Smooth muscle cell (in vitro differentiated cells): ENCODE results near the gene SEMA3C. TPM values are rescaled to one million over a fixed set of nuclear protein-coding genes. Genes with fewer than 3 reads are reported as not detected.

Experiments used
- DNase-seq: peaks from one replicate; lab custom pipeline; 2025; ENCODE audit not compliant: unreplicated experiment; lab: John Stamatoyannopoulos, UW
- H2AFZ ChIP-seq: fragments of 200-600 bp; sonication (generic); 2 replicates; pipeline ENCODE4 v1.6.0; 2016; ENCODE audit warnings: antibody characterized with exemption, low read depth, mild to moderate bottlenecking
- H3F3A ChIP-seq: fragments of 200-600 bp; sonication (generic); 2 replicates; pipeline ENCODE4 v1.6.0; 2017; ENCODE audit warnings: antibody characterized with exemption, low read depth
- H3K27ac ChIP-seq: fragments of 200-600 bp; sonication (generic); 2 replicates; pipeline ENCODE4 v1.5.1; 2016; ENCODE audit warnings: low read depth, mild to moderate bottlenecking
- H3K27me3 ChIP-seq: fragments of 200-600 bp; sonication (generic); 2 replicates; pipeline ENCODE4 v1.6.1; 2016; ENCODE audit warnings: low read depth, mild to moderate bottlenecking
- H3K36me3 ChIP-seq: fragments of 200-600 bp; sonication (generic); 2 replicates; pipeline ENCODE4 v1.5.1; 2016; ENCODE audit warnings: low read depth
- H3K4me1 ChIP-seq: fragments of 200-600 bp; sonication (generic); 2 replicates; pipeline ENCODE4 v1.5.1; 2016; ENCODE audit warnings: low read depth
- H3K4me2 ChIP-seq: fragments of 200-600 bp; sonication (generic); 2 replicates; pipeline ENCODE4 v1.6.0; 2016; ENCODE audit warnings: mild to moderate bottlenecking
- H3K4me3 ChIP-seq: fragments of 200-600 bp; sonication (generic); 2 replicates; pipeline ENCODE4 v1.5.1; 2016; ENCODE audit warnings: mild to moderate bottlenecking
- H3K79me2 ChIP-seq: fragments of 200-600 bp; sonication (generic); 2 replicates; pipeline ENCODE4 v1.6.0; 2016; ENCODE audit warnings: low read depth, mild to moderate bottlenecking
- H3K9ac ChIP-seq: fragments of 200-600 bp; sonication (generic); 2 replicates; pipeline ENCODE4 v1.6.0; 2016; ENCODE audit warnings: low read depth
- H3K9me3 ChIP-seq: fragments of 200-600 bp; sonication (generic); replicated peaks from 2 replicates; pipeline ENCODE4 v1.5.1; 2016; ENCODE audit warnings: low read depth
- H4K20me1 ChIP-seq: fragments of 200-600 bp; sonication (generic); 2 replicates; pipeline ENCODE4 v1.6.0; 2016; ENCODE audit warnings: low read depth
- CTCF ChIP-seq: fragments of 200-600 bp; sonication (generic); IDR thresholded peaks from 2 replicates; pipeline ENCODE4 v1.5.1; 2017; ENCODE audit warnings: borderline replicate concordance, mild to moderate bottlenecking, antibody characterized with exemption; ENCODE audit not compliant: insufficient read depth, poor library complexity, severe bottlenecking
- WGBS: methylation state at CpG from one replicate; pipeline ENCODE4 v1.1.7; 2016; ENCODE audit warnings: low lambda C conversion rate; 5-methylcytosine and 5-hydroxymethylcytosine counted together
- polyA plus RNA-seq: library from polyadenylated mRNA; unstranded; fragments of >200 nt; fragmentation: Nextera tagmentation; extraction: Ambion mirVana; gene quantifications from 2 replicates; pipeline ENCODE4 v1.2.1, GENCODE V29; 2016
- total RNA-seq: library from RNA; depleted of rRNA; stranded (reverse); fragments of >200 nt; gene quantifications from 2 replicates; pipeline ENCODE4 v1.2.3, GENCODE V29; 2014

SEMA3C gene
- total and polyA plus RNA-seq, 2 experiments from 2014 or later, result 20.6 to 295 TPM

GRCh38 chr7:80720146-80720545, 198.7 kb downstream of the SEMA3C start:
- peaks cover 14% of the 10 kb centered on the region for H3F3A ChIP-seq
- peak overlapping the region; percentile 51 for H3K27ac ChIP-seq
- H3K4me1 ChIP-seq, result peaks cover 31% of the 10 kb centered on the region
- H2AFZ ChIP-seq, result no peak overlapping the region
- H4K20me1 ChIP-seq, result no peaks in the 10 kb centered on the region
- no peak overlapping the region for H3K4me2 ChIP-seq
- no peak for DNase-seq
- H3K4me3 ChIP-seq, result no peak overlapping the region
- H3K79me2 ChIP-seq, result no peaks in the 10 kb centered on the region
- 96% methylated on average over 3 of the region's 3 CpGs for WGBS
- no peak overlapping the region for H3K9ac ChIP-seq
- no peaks in the 10 kb centered on the region for H3K9me3 ChIP-seq
- no peaks in the 10 kb centered on the region for H3K27me3 ChIP-seq
- no peak for TF ChIP-seq CTCF
- no peaks in the 10 kb centered on the region for H3K36me3 ChIP-seq

DNA sequence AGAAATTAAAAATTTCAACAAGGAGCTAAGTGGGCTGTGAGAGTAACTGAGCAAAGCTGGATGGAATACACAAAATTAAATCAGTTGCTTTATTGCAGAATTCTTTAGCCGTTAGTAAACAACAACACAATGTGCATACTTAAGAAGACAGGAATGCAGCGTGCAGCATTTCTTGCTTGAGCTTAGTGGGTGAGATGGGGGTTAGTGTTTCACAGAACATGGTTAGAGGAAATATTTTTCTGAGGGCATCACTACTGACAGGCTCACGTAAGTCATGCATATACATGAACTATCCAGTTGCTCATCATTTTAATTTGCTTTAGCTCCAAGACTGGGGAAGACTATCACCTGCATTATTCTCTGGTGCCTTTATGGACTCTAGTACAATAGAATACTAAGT, 199.6 kb downstream of the SEMA3C start:
- Histone ChIP-seq H3K27me3 (no peaks in the 10 kb centered on the region), H3K4me3 (no peak overlapping the region), H4K20me1 (no peaks in the 10 kb centered on the region), H3K4me1 (peaks cover 23% of the 10 kb centered on the region), H3K4me2 (no peak overlapping the region), H2AFZ (no peak overlapping the region), H3K79me2 (no peaks in the 10 kb centered on the region), H3K9ac (no peak overlapping the region), H3K27ac (peak overlapping the region; percentile 51), H3K9me3 (no peaks in the 10 kb centered on the region), H3F3A (peaks cover 10% of the 10 kb centered on the region), H3K36me3 (no peaks in the 10 kb centered on the region)
- 14% methylated on average over 3 of the region's 3 CpGs for WGBS
- no peak for DNase-seq
- TF ChIP-seq CTCF, result no peak

- no peak for TF ChIP-seq CTCF
- Histone ChIP-seq H2AFZ (no peak overlapping the region), H3K36me3 (no peaks in the 10 kb centered on the region), H3K9ac (no peak overlapping the region), H3K27me3 (no peaks in the 10 kb centered on the region), H3K27ac (no peak overlapping the region), H3K79me2 (no peaks in the 10 kb centered on the region), H3K4me3 (no peak overlapping the region), H3K4me1 (no peaks in the 10 kb centered on the region), H3F3A (no peaks in the 10 kb centered on the region), H3K9me3 (no peaks in the 10 kb centered on the region), H4K20me1 (no peaks in the 10 kb centered on the region), H3K4me2 (no peak overlapping the region)
- no peak for DNase-seq
- 84% methylated on average over 2 of the region's 2 CpGs for WGBS
Observed at GRCh38 chr7:80711531-80711930, 207.3 kb downstream of the SEMA3C start.

DNA sequence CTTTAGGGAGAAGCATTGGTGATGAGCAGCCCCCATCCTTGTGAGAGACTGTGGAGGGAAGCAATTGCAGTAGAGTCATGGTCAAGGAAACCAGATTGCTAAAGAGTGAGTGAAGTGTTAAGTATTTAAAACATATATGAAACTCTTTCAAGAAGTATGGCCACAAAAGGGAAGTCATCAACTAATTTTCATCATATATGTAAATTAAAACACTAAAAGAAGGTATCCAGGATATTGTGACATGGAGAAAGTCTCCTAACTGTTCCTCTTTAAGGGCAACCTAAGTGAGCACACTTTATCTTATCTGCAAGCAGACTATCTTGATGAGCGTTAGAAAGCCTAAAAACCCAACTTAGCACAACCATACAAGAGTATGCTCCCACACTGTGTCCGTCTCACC, 210.7 kb downstream of the SEMA3C start:
- WGBS, result 80% methylated on average over 2 of the region's 2 CpGs
- Histone ChIP-seq H3K9me3 (no peaks in the 10 kb centered on the region), H3F3A (no peaks in the 10 kb centered on the region), H2AFZ (no peak overlapping the region), H3K79me2 (no peaks in the 10 kb centered on the region), H3K36me3 (no peaks in the 10 kb centered on the region), H3K9ac (no peak overlapping the region), H3K27ac (no peak overlapping the region), H4K20me1 (no peaks in the 10 kb centered on the region), H3K4me1 (no peaks in the 10 kb centered on the region), H3K4me2 (no peak overlapping the region), H3K27me3 (no peaks in the 10 kb centered on the region), H3K4me3 (no peak overlapping the region)
- TF ChIP-seq CTCF, result no peak
- no peak for DNase-seq
